Activated CD8-positive, alpha-beta T cell treated with anti-CD3 and anti-CD28 coated beads, Interleukin-2, amount 10 ng/mL, durations not matched to agents 7 days and 5 days (primary cell): ENCODE data around the gene TNFRSF19. TPM values are rescaled to one million over a fixed set of nuclear protein-coding genes. Genes with fewer than 3 reads are reported as not detected.

Source experiments
- ATAC-seq: fragments of 150-1000 bp; cut with Tn5 transposase; one replicate; pipeline ENCODE4 v1.10.0; 2021; ENCODE audit warnings: moderate library complexity
- CTCF ChIA-PET: fragments of 350-600 bp; sonication (Branson Sonifier 250); formaldehyde crosslinking; loops from one replicate; lab custom pipeline; 2021; ENCODE audit warnings: antibody characterized with exemption; lab: Charles Lee
- POLR2A ChIA-PET: fragments of 350-600 bp; sonication (Branson Sonifier 250); formaldehyde crosslinking; loops from one replicate; lab custom pipeline; 2021; ENCODE audit warnings: antibody characterized with exemption; lab: Charles Lee
- DNase-seq: peaks from one replicate; pipeline ENCODE4 v3.0.0-alpha.2; 2020
- H3K27ac Mint-ChIP-seq: one replicate; pipeline ENCODE4 v1.8.0; 2021; ENCODE audit warnings: mild to moderate bottlenecking, mixed read lengths
- H3K27me3 Mint-ChIP-seq: one replicate; pipeline ENCODE4 v1.8.0; 2021; ENCODE audit warnings: low read depth, mixed read lengths
- H3K36me3 Mint-ChIP-seq: one replicate; pipeline ENCODE4 v1.8.0; 2021; ENCODE audit warnings: low read depth, mixed read lengths
- H3K4me1 Mint-ChIP-seq: one replicate; pipeline ENCODE4 v1.8.0; 2021; ENCODE audit warnings: low read depth, mixed read lengths
- H3K4me3 Mint-ChIP-seq: one replicate; pipeline ENCODE4 v1.8.0; 2021; ENCODE audit warnings: mild to moderate bottlenecking, mixed read lengths
- H3K9me3 Mint-ChIP-seq: one replicate; pipeline ENCODE4 v1.8.0; 2022; ENCODE audit warnings: mixed read lengths; ENCODE audit not compliant: insufficient read depth
- total RNA-seq, 2 experiments: library from RNA; stranded (reverse); gene quantifications; one replicate each; pipeline ENCODE4 v1.2.3, GENCODE V29; 2021

Gene TNFRSF19
- total RNA-seq, 2 experiments from 2014 or later, result 0.11 TPM; not detected in 1

- ATAC-seq (no peak), DNase-seq (no peak)
- POLR2A ChIA-PET, result no interaction called here
- Mint-ChIP-seq H3K4me1 (peaks cover 15% of the 10 kb centered on the region), H3K4me3 (no peak overlapping the region), H3K9me3 (no peaks in the 10 kb centered on the region), H3K27me3 (peaks cover 26% of the 10 kb centered on the region), H3K27ac (no peak overlapping the region), H3K36me3 (no peaks in the 10 kb centered on the region)
- CTCF ChIA-PET, result no interaction called here
Observed at GRCh38 chr13:23610966-23611491, 40.8 kb downstream of the TNFRSF19 start.

- peaks cover 15% of the 10 kb centered on the region for H3K4me1 Mint-ChIP-seq
- ChIA-PET POLR2A (no interaction called here), CTCF (no interaction called here)
- H3K27ac Mint-ChIP-seq, result no peak overlapping the region
- no peak for DNase-seq
- ATAC-seq, result no peak
- no peaks in the 10 kb centered on the region for H3K9me3 Mint-ChIP-seq
- no peaks in the 10 kb centered on the region for H3K36me3 Mint-ChIP-seq
- no peak overlapping the region for H3K4me3 Mint-ChIP-seq
- H3K27me3 Mint-ChIP-seq, result peaks cover 28% of the 10 kb centered on the region
Observed at GRCh38 chr13:23612182-23612581, 42.0 kb downstream of the TNFRSF19 start.

GRCh38 chr13:23612731-23613130 is 42.5 kb downstream of the TNFRSF19 start:
- Mint-ChIP-seq H3K9me3 (no peaks in the 10 kb centered on the region), H3K27me3 (peaks cover 28% of the 10 kb centered on the region), H3K36me3 (no peaks in the 10 kb centered on the region), H3K4me1 (peaks cover 15% of the 10 kb centered on the region), H3K4me3 (no peak overlapping the region), H3K27ac (no peak overlapping the region)
- no peak for ATAC-seq
- CTCF ChIA-PET, result no interaction called here
- POLR2A ChIA-PET, result no interaction called here
- DNase-seq, result no peak

GRCh38 chr13:23613596-23613995 is 43.4 kb downstream of the TNFRSF19 start:
- Mint-ChIP-seq H3K27me3 (peaks cover 31% of the 10 kb centered on the region), H3K4me1 (peaks cover 15% of the 10 kb centered on the region), H3K36me3 (no peaks in the 10 kb centered on the region), H3K27ac (no peak overlapping the region), H3K9me3 (no peaks in the 10 kb centered on the region), H3K4me3 (no peak overlapping the region)
- no peak for ATAC-seq
- DNase-seq, result no peak
- POLR2A ChIA-PET, result interaction anchor here (0.5 kb wide), 1 partner anchor 639 kb away, joined by 3 read pairs; no protein-coding TSS in a partner anchor
- CTCF ChIA-PET, result no interaction called here

GRCh38 chr13:23615395-23616081 is 45.3 kb downstream of the TNFRSF19 start:
- Mint-ChIP-seq H3K4me1 (no peaks in the 10 kb centered on the region), H3K27ac (no peak overlapping the region), H3K9me3 (no peaks in the 10 kb centered on the region), H3K4me3 (no peak overlapping the region), H3K36me3 (no peaks in the 10 kb centered on the region), H3K27me3 (peaks cover 28% of the 10 kb centered on the region)
- ChIA-PET CTCF (no interaction called here), POLR2A (no interaction called here)
- ATAC-seq, result no peak
- no peak for DNase-seq

- no peak for DNase-seq
- Mint-ChIP-seq H3K4me3 (no peak overlapping the region), H3K4me1 (no peaks in the 10 kb centered on the region), H3K27ac (no peak overlapping the region), H3K9me3 (no peaks in the 10 kb centered on the region), H3K36me3 (no peaks in the 10 kb centered on the region), H3K27me3 (peaks cover 24% of the 10 kb centered on the region)
- ATAC-seq, result no peak
- ChIA-PET CTCF (no interaction called here), POLR2A (no interaction called here)
Observed at GRCh38 chr13:23616228-23616627, 46.0 kb downstream of the TNFRSF19 start.

GRCh38 chr13:23617551-23618024 is 47.4 kb downstream of the TNFRSF19 start:
- ChIA-PET CTCF (no interaction called here), POLR2A (no interaction called here)
- H3K4me3 Mint-ChIP-seq, result no peak overlapping the region
- ATAC-seq (no peak), DNase-seq (no peak)
- H3K27ac Mint-ChIP-seq, result no peak overlapping the region
- no peaks in the 10 kb centered on the region for H3K9me3 Mint-ChIP-seq
- peaks cover 21% of the 10 kb centered on the region for H3K27me3 Mint-ChIP-seq
- H3K36me3 Mint-ChIP-seq, result no peaks in the 10 kb centered on the region
- H3K4me1 Mint-ChIP-seq, result no peaks in the 10 kb centered on the region

GRCh38 chr13:23618341-23618740 is 48.1 kb downstream of the TNFRSF19 start:
- Mint-ChIP-seq H3K36me3 (no peaks in the 10 kb centered on the region), H3K4me1 (no peaks in the 10 kb centered on the region), H3K27ac (no peak overlapping the region), H3K4me3 (no peak overlapping the region), H3K27me3 (peaks cover 19% of the 10 kb centered on the region), H3K9me3 (no peaks in the 10 kb centered on the region)
- ChIA-PET POLR2A (no interaction called here), CTCF (no interaction called here)
- ATAC-seq (no peak), DNase-seq (no peak)

GRCh38 chr13:23619068-23619855 is 49.0 kb downstream of the TNFRSF19 start:
- Mint-ChIP-seq H3K27ac (no peak overlapping the region), H3K4me3 (no peak overlapping the region), H3K36me3 (no peaks in the 10 kb centered on the region), H3K27me3 (peaks cover 11% of the 10 kb centered on the region), H3K4me1 (no peaks in the 10 kb centered on the region), H3K9me3 (no peaks in the 10 kb centered on the region)
- no peak for ATAC-seq
- CTCF ChIA-PET, result no interaction called here
- POLR2A ChIA-PET, result no interaction called here
- no peak for DNase-seq

- H3K27ac Mint-ChIP-seq, result no peak overlapping the region
- H3K36me3 Mint-ChIP-seq, result no peaks in the 10 kb centered on the region
- no peak for DNase-seq
- H3K27me3 Mint-ChIP-seq, result peaks cover 11% of the 10 kb centered on the region
- H3K4me1 Mint-ChIP-seq, result no peaks in the 10 kb centered on the region
- H3K9me3 Mint-ChIP-seq, result no peaks in the 10 kb centered on the region
- H3K4me3 Mint-ChIP-seq, result no peak overlapping the region
- CTCF ChIA-PET, result no interaction called here
- ATAC-seq, result no peak
- POLR2A ChIA-PET, result no interaction called here
Observed at GRCh38 chr13:23620211-23620610, 50.0 kb downstream of the TNFRSF19 start.

GRCh38 chr13:23620613-23621315 is 50.6 kb downstream of the TNFRSF19 start:
- Mint-ChIP-seq H3K4me1 (no peaks in the 10 kb centered on the region), H3K4me3 (no peak overlapping the region)

GRCh38 chr13:23621316-23621645 is 51.1 kb downstream of the TNFRSF19 start:
- Mint-ChIP-seq H3K9me3 (no peaks in the 10 kb centered on the region), H3K27ac (no peak overlapping the region), H3K4me1 (no peaks in the 10 kb centered on the region), H3K36me3 (no peaks in the 10 kb centered on the region), H3K4me3 (no peak overlapping the region), H3K27me3 (peaks cover 11% of the 10 kb centered on the region)
- ATAC-seq, result no peak
- POLR2A ChIA-PET, result no interaction called here
- CTCF ChIA-PET, result no interaction called here
- DNase-seq, result no peak

More at GRCh38 chr13:23620613-23621315, 50.6 kb downstream of the TNFRSF19 start:
- CTCF ChIA-PET, result no interaction called here
- DNase-seq, result no peak
- Mint-ChIP-seq H3K27me3 (peaks cover 11% of the 10 kb centered on the region), H3K36me3 (no peaks in the 10 kb centered on the region), H3K27ac (no peak overlapping the region), H3K9me3 (no peaks in the 10 kb centered on the region)
- no peak for ATAC-seq
- POLR2A ChIA-PET, result no interaction called here
